HCT116 (cell line): ENCODE results near the gene AARS2.

ENCODE experiments used
- CTCF ChIP-seq, 3 experiments: fragments of 200-600 bp in 1 of 3; sonication (generic) in 1 of 3; IDR thresholded peaks in 2 of 3; conservative IDR thresholded peaks in 1 of 3; 2 replicates each; pipeline ENCODE4 v1.5.1; 2012 to 2017; ENCODE audit warnings: low read depth in 2 of 3, low read length in 2 of 3, antibody characterized with exemption in 1 of 3, borderline replicate concordance in 1 of 3, control low read depth in 1 of 3, mild to moderate bottlenecking in 1 of 3, mixed read lengths in 1 of 3, mixed run types in 1 of 3, moderate library complexity in 1 of 3; ENCODE audit not compliant: insufficient read depth in 1 of 3
- SP1 ChIP-seq: IDR thresholded peaks from 2 replicates; pipeline ENCODE4 v1.6.1; 2012; ENCODE audit warnings: low read depth

DNA sequence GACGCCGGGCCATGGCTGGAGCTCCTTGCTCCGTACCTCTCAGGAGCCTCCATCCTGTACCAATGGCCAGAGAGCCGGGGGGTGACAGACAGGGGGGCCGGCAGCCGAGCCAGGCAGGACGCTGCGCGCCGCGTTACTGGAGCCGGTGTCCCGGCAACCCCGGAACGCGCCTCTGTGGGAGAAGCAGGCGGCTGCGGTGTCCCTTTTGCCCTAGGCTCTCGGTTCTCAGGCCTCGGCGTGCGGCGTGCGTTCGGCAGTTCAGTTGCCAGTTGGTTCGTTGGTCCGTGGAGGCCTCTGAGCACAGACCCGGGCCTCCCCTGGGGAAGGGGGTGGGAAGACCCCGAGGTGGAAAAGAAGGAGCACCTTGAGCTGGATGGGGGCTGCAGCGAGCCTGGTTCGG, 29.3 kb upstream of the AARS2 start, which contains the start of gene SPATS1:
- no peak for TF ChIP-seq CTCF (IDR thresholded peaks at IDR 0.05 in 2 of 3, conservative IDR thresholded peaks at IDR 0.05 in 1 of 3; ENCODE audit: borderline replicate concordance in 1 of 3, insufficient read depth in 1 of 3, low read depth in 2 of 3, low read length in 2 of 3)
- TF ChIP-seq SP1, result no peak
